ENCODE data around the gene HIPK2. TPM values are rescaled to one million over a fixed set of nuclear protein-coding genes. Genes with fewer than 3 reads are reported as not detected.

HIPK2 gene
- polyA plus RNA-seq, 3 donors = 1.6 to 12.1 (median 3.0) TPM

- peak overlapping the region; percentile 35 for H3K9ac ChIP-seq (ENCODE audit: insufficient read depth, low read length, poor library complexity, severe bottlenecking)
- no peak for DNase-seq
- H3K36me3 Mint-ChIP-seq = peaks cover 50 to 58% of the 10 kb centered on the region in 2 donors
- H3K27ac Mint-ChIP-seq = peak overlapping the region; percentile 20 to 98 (median 88)
- no peaks in the 10 kb centered on the region for H3K9me3 ChIP-seq (replicated peaks in 1 of 2; ENCODE audit: control insufficient read depth in 1 of 2, insufficient read depth in 1 of 2, low read length in 2 of 2)
- peaks cover 0 to 3% (median 0%) of the 10 kb centered on the region in 7 donors for H3K9me3 Mint-ChIP-seq
- peaks cover 63% of the 10 kb centered on the region for H4K20me1 ChIP-seq (ENCODE audit: insufficient read depth, low read length)
- peak overlapping the region; percentile 83 for H3K4me2 ChIP-seq (replicated peaks; ENCODE audit: extremely low read depth, low read length, poor library complexity, severe bottlenecking)
- H3K4me3 ChIP-seq (replicated peaks in 1 of 3; ENCODE audit: low read depth in 2 of 3, low read length in 3 of 3) = peak overlapping the region in 1 of 3 experiments; percentile 71
- H2AFZ ChIP-seq (ENCODE audit: insufficient read depth, low read depth, low read length, poor library complexity, severe bottlenecking) = no peak overlapping the region
- no peaks in the 10 kb centered on the region for H3K27me3 ChIP-seq (ENCODE audit: control insufficient read depth in 2 of 2, insufficient read depth in 2 of 2, low read length in 2 of 2)
- H3K4me1 Mint-ChIP-seq = peaks cover 68% of the 10 kb centered on the region
- H3K4me3 Mint-ChIP-seq = peak overlapping the region; percentile 76 to 86
- TF ChIP-seq CTCF (IDR thresholded peaks at IDR 0.05) = no peak
- peak overlapping the region in 1 of 2 donors; percentile 70 for H3K27ac ChIP-seq (ENCODE audit: low read depth in 1 of 2, low read length in 2 of 2)
- WGBS (ENCODE audit: insufficient coverage) = 100% methylated on average over 2 of the region's 2 CpGs
- peaks cover 19 to 49% of the 10 kb centered on the region in 2 donors for H3K36me3 ChIP-seq (replicated peaks in 1 of 2; ENCODE audit: control insufficient read depth in 1 of 2, insufficient read depth in 2 of 2, low read length in 2 of 2)
- peaks cover 50 to 61% of the 10 kb centered on the region in 2 donors for H3K4me1 ChIP-seq (ENCODE audit: control insufficient read depth in 1 of 2, insufficient read depth in 2 of 2, low read length in 2 of 2)
- intact Hi-C loops (cut with micrococcal nuclease) = loop anchor here (2.0 to 10.0 kb wide), 12 partner anchors 34 to 357 kb away; partner anchors contain the start of genes HIPK2 (in 1 of the 2) and TBXAS1 (in 1 of the 2)
- H3K79me2 ChIP-seq (ENCODE audit: insufficient read depth, low read length) = peaks cover 85% of the 10 kb centered on the region
- H3K27me3 Mint-ChIP-seq (ENCODE audit: low read depth in 3 of 3) = peaks cover 0 to 3% (median 0%) of the 10 kb centered on the region in 3 donors
Observed at GRCh38 chr7:139647814-139648390, 129.9 kb downstream of the HIPK2 start.

GRCh38 chr7:139647085-139647484, 130.7 kb downstream of the HIPK2 start:
- WGBS (ENCODE audit: insufficient coverage) = no CpG with 5 or more reads among the region's 4 CpGs
- Histone ChIP-seq H3K27me3 (ENCODE audit: control insufficient read depth in 2 of 2, insufficient read depth in 2 of 2, low read length in 2 of 2) (no peaks in the 10 kb centered on the region), H3K27ac (ENCODE audit: low read depth in 1 of 2, low read length in 2 of 2) (no peak overlapping the region), H4K20me1 (ENCODE audit: insufficient read depth, low read length) (peaks cover 64% of the 10 kb centered on the region), H3K4me2 (replicated peaks; ENCODE audit: extremely low read depth, low read length, poor library complexity, severe bottlenecking) (no peak overlapping the region), H3K9me3 (replicated peaks in 1 of 2; ENCODE audit: control insufficient read depth in 1 of 2, insufficient read depth in 1 of 2, low read length in 2 of 2) (no peaks in the 10 kb centered on the region), H3K9ac (ENCODE audit: insufficient read depth, low read length, poor library complexity, severe bottlenecking) (no peak overlapping the region), H3K79me2 (ENCODE audit: insufficient read depth, low read length) (peaks cover 85% of the 10 kb centered on the region), H3K4me3 (replicated peaks in 1 of 3; ENCODE audit: low read depth in 2 of 3, low read length in 3 of 3) (no peak overlapping the region), H3K4me1 (ENCODE audit: control insufficient read depth in 1 of 2, insufficient read depth in 2 of 2, low read length in 2 of 2) (peaks cover 48 to 54% of the 10 kb centered on the region in 2 donors), H3K36me3 (replicated peaks in 1 of 2; ENCODE audit: control insufficient read depth in 1 of 2, insufficient read depth in 2 of 2, low read length in 2 of 2) (peaks cover 22 to 53% of the 10 kb centered on the region in 2 donors), H2AFZ (ENCODE audit: insufficient read depth, low read depth, low read length, poor library complexity, severe bottlenecking) (no peak overlapping the region)
- DNase-seq = no peak
- peaks cover 0 to 3% (median 0%) of the 10 kb centered on the region in 3 donors for H3K27me3 Mint-ChIP-seq (ENCODE audit: low read depth in 3 of 3)
- H3K36me3 Mint-ChIP-seq = peaks cover 51 to 60% of the 10 kb centered on the region in 2 donors
- peak overlapping the region in 1 of 7 donors; percentile 19 for H3K27ac Mint-ChIP-seq
- no peak for TF ChIP-seq CTCF (IDR thresholded peaks at IDR 0.05)
- H3K4me3 Mint-ChIP-seq = no peak overlapping the region
- H3K9me3 Mint-ChIP-seq = peaks cover 0 to 3% (median 0%) of the 10 kb centered on the region in 7 donors
- intact Hi-C loops (cut with micrococcal nuclease) = loop anchor here (2.0 to 10.0 kb wide), 12 partner anchors 35 to 358 kb away; partner anchors contain the start of genes HIPK2 (in 1 of the 2) and TBXAS1 (in 1 of the 2)
- H3K4me1 Mint-ChIP-seq = peaks cover 67% of the 10 kb centered on the region

Measured in CD14-positive monocyte (primary cell).